ENCODE results near the gene SSBP3. TPM values are rescaled to one million over a fixed set of nuclear protein-coding genes. Genes with fewer than 3 reads are reported as not detected.

SSBP3 gene
- total RNA-seq, 4 donors from 2014 or later = 17.1 to 25.4 (median 21.5) TPM

DNA sequence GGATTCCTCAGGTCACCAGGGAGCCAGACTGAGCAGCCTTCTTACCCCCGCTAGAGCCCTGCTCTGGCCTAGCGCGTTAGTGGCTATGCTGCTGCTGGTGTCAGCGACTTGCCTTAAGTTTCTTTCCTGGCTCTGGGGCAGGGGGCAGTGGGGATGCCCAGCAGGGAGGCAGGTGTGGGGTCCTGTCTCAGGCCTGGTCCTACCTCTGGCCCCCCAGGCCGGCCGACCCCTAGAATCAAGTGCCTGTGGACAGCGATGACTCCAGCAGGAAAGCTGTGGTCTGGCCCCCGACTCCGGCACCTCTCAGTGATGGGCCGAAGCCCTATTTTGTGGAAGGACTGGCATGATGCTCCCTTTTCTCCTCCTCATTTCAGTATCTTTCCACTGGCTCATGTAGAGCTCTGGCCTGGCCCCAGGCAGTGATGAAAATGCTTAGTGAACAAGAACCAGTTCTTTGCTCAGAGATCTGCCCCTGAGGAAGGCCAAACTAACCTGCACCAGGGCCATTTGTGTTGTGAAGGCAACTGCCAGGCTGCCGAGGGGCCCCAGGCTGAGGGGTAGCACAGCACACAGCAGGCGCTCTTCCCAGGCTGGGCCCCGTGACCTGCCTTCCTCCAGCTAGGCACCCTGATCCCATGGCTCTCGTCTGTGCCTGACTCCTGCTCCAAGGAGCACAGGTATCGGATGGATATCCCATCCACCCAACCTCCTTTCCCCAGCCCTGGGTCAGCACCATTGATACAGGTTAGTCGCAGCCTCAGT, 182.6 kb downstream of the SSBP3 start:
- intact Hi-C loops (cut with DNase I) = no loop called here
- 91 to 100% methylated on average over 1 to 5 of the region's 16 CpGs for WGBS, 2 donors
- Histone ChIP-seq H3K36me3 (peaks cover 0 to 61% (median 3%) of the 10 kb centered on the region in 3 donors), H3K27me3 (no peaks in the 10 kb centered on the region), H3K4me1 (peaks cover 15 to 44% (median 20%) of the 10 kb centered on the region in 3 donors), H3K9me3 (no peaks in the 10 kb centered on the region), H3K4me3 (no peak overlapping the region), H3K27ac (no peak overlapping the region)
- TF ChIP-seq POLR2A (IDR thresholded peaks at IDR 0.05) = no peak
- TF ChIP-seq, protein P1, sequence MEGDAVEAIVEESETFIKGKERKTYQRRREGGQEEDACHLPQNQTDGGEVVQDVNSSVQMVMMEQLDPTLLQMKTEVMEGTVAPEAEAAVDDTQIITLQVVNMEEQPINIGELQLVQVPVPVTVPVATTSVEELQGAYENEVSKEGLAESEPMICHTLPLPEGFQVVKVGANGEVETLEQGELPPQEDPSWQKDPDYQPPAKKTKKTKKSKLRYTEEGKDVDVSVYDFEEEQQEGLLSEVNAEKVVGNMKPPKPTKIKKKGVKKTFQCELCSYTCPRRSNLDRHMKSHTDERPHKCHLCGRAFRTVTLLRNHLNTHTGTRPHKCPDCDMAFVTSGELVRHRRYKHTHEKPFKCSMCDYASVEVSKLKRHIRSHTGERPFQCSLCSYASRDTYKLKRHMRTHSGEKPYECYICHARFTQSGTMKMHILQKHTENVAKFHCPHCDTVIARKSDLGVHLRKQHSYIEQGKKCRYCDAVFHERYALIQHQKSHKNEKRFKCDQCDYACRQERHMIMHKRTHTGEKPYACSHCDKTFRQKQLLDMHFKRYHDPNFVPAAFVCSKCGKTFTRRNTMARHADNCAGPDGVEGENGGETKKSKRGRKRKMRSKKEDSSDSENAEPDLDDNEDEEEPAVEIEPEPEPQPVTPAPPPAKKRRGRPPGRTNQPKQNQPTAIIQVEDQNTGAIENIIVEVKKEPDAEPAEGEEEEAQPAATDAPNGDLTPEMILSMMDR (IDR thresholded peaks at IDR 0.05) = no peak
- no peak for DNase-seq

DNA sequence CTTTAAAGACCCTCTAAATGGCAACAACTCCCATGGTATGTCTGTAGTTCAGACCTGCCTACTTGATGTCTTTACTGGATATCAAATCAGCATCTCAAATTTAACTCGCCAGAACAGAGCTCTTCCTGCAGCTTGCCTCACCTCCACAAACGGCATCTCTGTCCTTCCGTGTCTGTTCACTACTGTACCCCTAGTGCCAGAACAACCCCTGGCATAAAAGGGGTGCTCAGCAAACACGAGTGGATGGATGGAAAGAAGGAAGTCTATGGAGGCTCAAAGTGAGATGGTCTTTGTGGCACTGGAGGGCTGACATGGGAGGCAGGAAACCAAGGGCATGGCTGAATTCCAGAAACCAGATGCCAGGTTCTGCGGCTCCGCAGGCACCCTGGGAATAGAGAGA, 183.5 kb downstream of the SSBP3 start:
- no peaks in the 10 kb centered on the region for H3K27me3 ChIP-seq
- 65 to 77% methylated on average over 3 to 6 of the region's 6 CpGs for WGBS, 2 donors
- TF ChIP-seq POLR2A (IDR thresholded peaks at IDR 0.05) = no peak
- TF ChIP-seq, protein P1 (IDR thresholded peaks at IDR 0.05) = no peak

DNA sequence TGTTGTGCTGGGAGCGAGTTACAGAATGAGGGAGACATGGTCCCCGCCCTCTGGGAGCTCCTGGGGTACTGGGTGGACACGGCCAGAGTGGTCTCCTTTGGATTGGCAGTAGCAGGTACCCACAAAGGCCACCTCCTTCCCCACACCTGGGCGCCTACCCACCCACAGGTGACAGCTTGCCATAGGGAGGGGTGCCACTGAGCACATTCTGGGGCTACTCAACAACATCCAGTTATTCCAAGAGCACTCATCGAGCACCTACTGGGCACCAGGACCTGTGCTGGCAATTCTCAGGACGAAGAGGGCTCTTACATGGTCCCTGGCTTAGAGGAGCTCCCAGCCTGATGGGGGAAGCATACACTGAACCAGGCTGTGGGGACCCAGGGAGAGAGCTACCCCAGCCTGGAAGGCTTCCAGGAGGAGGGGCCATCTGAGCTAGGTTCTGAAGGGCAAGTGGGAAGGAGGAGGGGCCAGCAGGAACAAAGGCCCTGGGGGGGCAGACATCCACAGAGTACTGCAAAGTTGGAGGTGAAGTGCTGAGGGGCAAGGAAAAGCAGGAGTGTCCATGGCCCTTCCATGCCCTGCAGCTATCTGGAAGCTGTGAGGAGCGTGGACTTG, 184.2 kb downstream of the SSBP3 start:
- intact Hi-C loops (cut with DNase I) = no loop called here
- DNase-seq = no peak
- no peaks in the 10 kb centered on the region for H3K9me3 ChIP-seq

More for the DNA sequence above, 183.5 kb downstream of the SSBP3 start:
- Histone ChIP-seq H3K27ac (no peak overlapping the region), H3K4me3 (no peak overlapping the region), H3K4me1 (peaks cover 14 to 42% (median 20%) of the 10 kb centered on the region in 3 donors), H3K36me3 (peaks cover 0 to 61% (median 5%) of the 10 kb centered on the region in 3 donors), H3K9me3 (no peaks in the 10 kb centered on the region)
- intact Hi-C loops (cut with DNase I) = no loop called here
- DNase-seq = no peak

DNA sequence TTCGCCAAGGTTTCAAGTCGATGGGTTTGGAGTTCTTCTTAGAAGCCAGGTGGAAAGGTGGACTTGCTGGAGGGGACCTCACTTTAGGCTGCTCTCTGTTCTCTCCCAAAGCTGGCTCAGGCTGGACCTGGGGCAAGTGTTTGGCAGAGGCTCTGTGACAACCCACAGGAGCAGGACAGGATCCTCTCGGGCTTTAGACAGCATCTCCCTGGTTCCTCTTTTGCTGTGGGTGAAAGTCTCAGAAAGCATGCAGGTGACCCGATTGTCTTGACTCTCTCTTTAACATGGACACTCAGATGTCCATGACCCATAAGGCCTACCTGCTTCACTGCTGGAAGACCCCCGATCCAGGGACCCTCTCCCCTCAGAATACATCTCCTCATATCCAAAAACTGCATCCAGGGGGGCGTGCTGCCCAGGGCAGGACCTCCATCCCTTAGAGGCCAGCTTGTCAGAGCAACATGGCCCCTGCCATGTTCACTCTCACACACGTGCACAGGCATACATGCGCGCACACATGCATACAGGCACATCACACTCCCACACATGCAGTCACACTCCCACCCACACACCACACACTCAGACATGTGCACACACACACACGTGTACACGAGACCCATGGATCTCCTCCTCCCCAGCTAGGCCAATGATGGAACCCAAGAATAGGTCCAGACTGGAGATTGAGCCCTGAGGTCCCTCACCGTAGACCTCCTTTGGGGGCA, 184.9 kb downstream of the SSBP3 start:
- Histone ChIP-seq H3K4me3 (no peak overlapping the region), H3K27ac (peak overlapping the region in 1 of 4 donors; percentile 80), H3K4me1 (peaks cover 11 to 35% (median 16%) of the 10 kb centered on the region in 3 donors), H3K9me3 (no peaks in the 10 kb centered on the region), H3K36me3 (peaks cover 6 to 67% (median 16%) of the 10 kb centered on the region in 3 donors), H3K27me3 (no peaks in the 10 kb centered on the region)
- no peak for DNase-seq
- TF ChIP-seq POLR2A (IDR thresholded peaks at IDR 0.05) = no peak
- TF ChIP-seq, protein P1 (IDR thresholded peaks at IDR 0.05) = no peak
- WGBS, 2 donors = 89 to 95% methylated on average over 9 to 12 of the region's 12 CpGs
- intact Hi-C loops (cut with DNase I) = no loop called here

More for the DNA sequence above, 184.2 kb downstream of the SSBP3 start:
- Histone ChIP-seq H3K4me3 (no peak overlapping the region), H3K4me1 (peaks cover 11 to 35% (median 17%) of the 10 kb centered on the region in 3 donors), H3K36me3 (peaks cover 6 to 62% (median 12%) of the 10 kb centered on the region in 3 donors), H3K27me3 (no peaks in the 10 kb centered on the region), H3K27ac (no peak overlapping the region)
- 93 to 94% methylated on average over 3 of the region's 7 CpGs for WGBS, 2 donors
- no peak for TF ChIP-seq POLR2A (IDR thresholded peaks at IDR 0.05)
- TF ChIP-seq, protein P1 (IDR thresholded peaks at IDR 0.05) = no peak
